Measurements from ENCODE around the gene ANGPT4.
"Not testable (repeated sequence)": the region's sequence is repeated elsewhere in the genome, so short reads cannot be mapped to it uniquely, and the experiment has no call there.

ANGPT4 gene

DNA sequence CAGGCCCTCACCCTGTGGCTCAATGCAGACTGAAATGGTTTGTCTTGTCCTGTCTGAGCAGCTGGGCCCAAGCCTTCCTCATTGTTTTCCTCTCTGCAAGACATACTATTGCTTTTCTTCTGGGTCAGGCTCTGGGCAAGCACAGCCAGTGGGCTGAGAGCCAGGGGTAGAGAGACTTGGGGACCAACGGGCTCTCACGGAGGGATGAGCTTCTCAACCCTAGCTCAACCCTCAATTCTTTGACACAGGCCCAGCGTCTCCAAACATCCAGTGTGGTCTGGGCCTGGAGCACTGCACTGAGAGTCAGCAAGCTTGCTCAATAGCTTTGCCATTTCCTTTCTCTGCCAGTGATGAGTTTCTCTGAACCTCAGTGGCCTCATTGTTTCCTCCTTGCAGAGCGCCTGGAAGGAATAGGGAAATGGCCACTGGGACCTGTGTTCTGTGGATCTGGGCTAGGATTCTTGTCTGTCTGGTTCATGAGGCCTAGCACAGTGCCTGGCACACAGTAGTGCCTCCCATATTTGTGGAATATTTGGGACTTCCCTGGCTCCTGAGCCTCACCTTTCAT, 9.3 kb downstream of the ANGPT4 start:
- no peaks in the 10 kb centered on the region for H3K4me1 ChIP-seq (ENCODE audit: low read length)
- H3K4me3 ChIP-seq (ENCODE audit: low read length): no peak overlapping the region
- H3K27me3 ChIP-seq (ENCODE audit: low read depth, low read length): no peaks in the 10 kb centered on the region
- no peaks in the 10 kb centered on the region for H4K20me1 ChIP-seq (ENCODE audit: insufficient read depth, low read length)
- no peak overlapping the region for H2AFZ ChIP-seq (ENCODE audit: low read depth, low read length)
- no peaks in the 10 kb centered on the region for H3K9me3 ChIP-seq (ENCODE audit: insufficient read depth, low read length)
- H3K27ac ChIP-seq (ENCODE audit: low read length): no peak overlapping the region
- TF ChIP-seq EZH2phosphoT487 (IDR thresholded peaks at IDR 0.05; ENCODE audit: low read depth): no peak
- TF ChIP-seq CTCF (IDR thresholded peaks at IDR 0.05; ENCODE audit: low read depth, low read length): no peak
- no peaks in the 10 kb centered on the region for H3K36me3 ChIP-seq (replicated peaks; ENCODE audit: low read depth, low read length)
- no peak overlapping the region for H3K4me2 ChIP-seq (ENCODE audit: low read length)
- H3K9ac ChIP-seq (ENCODE audit: low read length): no peak overlapping the region
- no peaks in the 10 kb centered on the region for H3K79me2 ChIP-seq (ENCODE audit: low read length)

DNA sequence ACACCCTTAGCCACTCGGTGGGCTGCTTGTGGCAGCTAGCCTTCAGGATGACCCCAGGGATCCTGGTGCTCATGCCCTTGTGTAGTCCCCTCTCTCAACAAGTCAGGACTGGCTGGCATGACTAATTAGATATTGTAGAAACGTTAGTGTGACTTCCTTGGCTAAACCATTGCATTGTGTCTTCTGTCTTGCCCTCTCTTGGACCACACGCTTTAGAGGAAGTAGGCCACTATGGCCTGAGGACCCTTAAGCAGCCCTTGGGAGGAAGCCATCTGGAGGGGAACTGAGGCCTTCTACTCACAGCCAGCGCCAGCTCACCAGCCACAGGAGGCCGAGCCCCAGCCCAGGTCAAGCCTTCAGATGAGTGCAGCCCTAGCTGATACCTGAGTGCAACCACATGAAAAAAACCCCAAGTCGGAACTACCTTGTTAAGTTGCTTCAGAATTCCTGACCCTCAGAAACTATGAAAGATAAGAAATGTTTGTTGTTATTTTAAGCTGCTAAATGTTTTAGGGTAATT, 10.1 kb downstream of the ANGPT4 start:
- Histone ChIP-seq H3K9me3 (ENCODE audit: insufficient read depth, low read length) (no peaks in the 10 kb centered on the region), H3K4me2 (ENCODE audit: low read length) (no peak overlapping the region)

DNA sequence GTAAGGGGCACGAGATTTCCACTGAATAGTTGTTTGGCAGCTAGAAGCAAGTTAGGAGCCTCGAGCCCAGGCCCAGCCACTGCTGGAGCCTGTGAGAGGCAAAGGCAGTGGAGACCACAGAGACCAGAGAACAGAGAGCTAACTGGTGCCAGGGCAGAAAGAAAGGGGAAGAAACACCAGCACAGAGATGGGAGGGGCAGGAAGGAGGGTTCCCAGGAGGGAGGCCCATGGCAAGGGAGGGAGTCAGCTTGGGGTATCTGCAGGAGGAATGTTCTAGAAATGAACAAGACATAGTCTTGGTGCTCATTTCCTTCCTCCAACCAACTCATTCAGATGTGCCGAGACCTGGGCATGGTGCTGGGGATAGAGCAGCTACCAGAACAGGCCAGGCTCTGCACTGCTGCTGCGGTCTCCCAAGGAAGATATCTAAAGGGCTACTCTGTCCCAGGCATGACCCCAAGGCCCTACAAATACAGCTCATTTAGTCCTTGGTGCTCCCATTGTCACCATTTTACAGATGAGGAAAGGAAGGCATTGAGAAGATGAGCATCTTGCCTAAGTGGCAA, 10.7 kb downstream of the ANGPT4 start:
- Histone ChIP-seq H3K79me2 (ENCODE audit: low read length) (no peaks in the 10 kb centered on the region), H3K27me3 (ENCODE audit: low read depth, low read length) (no peaks in the 10 kb centered on the region), H3K4me2 (ENCODE audit: low read length) (no peak overlapping the region), H3K9ac (ENCODE audit: low read length) (no peak overlapping the region), H3K27ac (ENCODE audit: low read length) (no peak overlapping the region), H3K4me1 (ENCODE audit: low read length) (no peaks in the 10 kb centered on the region), H2AFZ (ENCODE audit: low read depth, low read length) (no peak overlapping the region), H3K9me3 (ENCODE audit: insufficient read depth, low read length) (no peaks in the 10 kb centered on the region), H3K36me3 (replicated peaks; ENCODE audit: low read depth, low read length) (no peaks in the 10 kb centered on the region), H3K4me3 (ENCODE audit: low read length) (no peak overlapping the region), H4K20me1 (ENCODE audit: insufficient read depth, low read length) (no peaks in the 10 kb centered on the region)
- no peak for TF ChIP-seq CTCF (IDR thresholded peaks at IDR 0.05; ENCODE audit: low read depth, low read length)
- no peak for TF ChIP-seq EZH2phosphoT487 (IDR thresholded peaks at IDR 0.05; ENCODE audit: low read depth)

More for the DNA sequence above, 10.1 kb downstream of the ANGPT4 start:
- H3K27me3 ChIP-seq (ENCODE audit: low read depth, low read length): no peaks in the 10 kb centered on the region
- no peaks in the 10 kb centered on the region for H3K36me3 ChIP-seq (replicated peaks; ENCODE audit: low read depth, low read length)
- no peak overlapping the region for H3K27ac ChIP-seq (ENCODE audit: low read length)
- no peaks in the 10 kb centered on the region for H3K79me2 ChIP-seq (ENCODE audit: low read length)
- TF ChIP-seq CTCF (IDR thresholded peaks at IDR 0.05; ENCODE audit: low read depth, low read length): no peak
- TF ChIP-seq EZH2phosphoT487 (IDR thresholded peaks at IDR 0.05; ENCODE audit: low read depth): no peak
- no peaks in the 10 kb centered on the region for H3K4me1 ChIP-seq (ENCODE audit: low read length)
- no peaks in the 10 kb centered on the region for H4K20me1 ChIP-seq (ENCODE audit: insufficient read depth, low read length)
- H2AFZ ChIP-seq (ENCODE audit: low read depth, low read length): no peak overlapping the region
- H3K9ac ChIP-seq (ENCODE audit: low read length): no peak overlapping the region
- H3K4me3 ChIP-seq (ENCODE audit: low read length): no peak overlapping the region

GRCh38 chr20:904039-904545, 12.0 kb downstream of the ANGPT4 start:
- Histone ChIP-seq H3K4me1 (ENCODE audit: low read length) (no peaks in the 10 kb centered on the region), H3K79me2 (ENCODE audit: low read length) (no peaks in the 10 kb centered on the region), H3K4me2 (ENCODE audit: low read length) (no peak overlapping the region), H4K20me1 (ENCODE audit: insufficient read depth, low read length) (no peaks in the 10 kb centered on the region), H3K27ac (ENCODE audit: low read length) (no peak overlapping the region), H3K9me3 (ENCODE audit: insufficient read depth, low read length) (no peaks in the 10 kb centered on the region), H3K4me3 (ENCODE audit: low read length) (no peak overlapping the region), H3K27me3 (ENCODE audit: low read depth, low read length) (no peaks in the 10 kb centered on the region), H3K9ac (ENCODE audit: low read length) (no peak overlapping the region), H2AFZ (ENCODE audit: low read depth, low read length) (no peak overlapping the region), H3K36me3 (replicated peaks; ENCODE audit: low read depth, low read length) (no peaks in the 10 kb centered on the region)
- TF ChIP-seq EZH2phosphoT487 (IDR thresholded peaks at IDR 0.05; ENCODE audit: low read depth) (no peak), CTCF (IDR thresholded peaks at IDR 0.05; ENCODE audit: low read depth, low read length) (no peak)

DNA sequence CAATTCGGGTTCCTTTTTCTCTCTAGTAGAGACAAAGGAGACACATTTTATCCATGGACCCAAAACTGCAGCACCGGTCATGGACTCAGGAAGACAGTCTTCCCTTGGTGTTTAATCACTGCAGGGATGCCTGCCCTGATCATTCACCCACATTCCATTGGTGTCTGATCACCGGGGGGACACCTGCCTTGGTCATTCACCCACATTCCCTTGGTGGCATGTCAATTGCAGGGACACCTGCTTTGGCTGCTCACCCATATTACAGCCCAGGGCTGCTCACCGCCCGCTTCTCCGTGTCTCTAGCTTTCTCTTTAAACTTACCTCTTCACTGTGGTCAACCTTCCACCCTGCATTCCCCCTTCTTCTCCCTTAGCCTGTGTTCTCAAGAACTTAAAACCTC, 18.7 kb downstream of the ANGPT4 start:
- not testable (repeated sequence) for H3K9me3 ChIP-seq (ENCODE audit: insufficient read depth, low read length); H3K4me2 ChIP-seq (ENCODE audit: low read length); H3K9ac ChIP-seq (ENCODE audit: low read length); H3K27ac ChIP-seq (ENCODE audit: low read length); H4K20me1 ChIP-seq (ENCODE audit: insufficient read depth, low read length); H3K36me3 ChIP-seq (replicated peaks; ENCODE audit: low read depth, low read length); H2AFZ ChIP-seq (ENCODE audit: low read depth, low read length); H3K79me2 ChIP-seq (ENCODE audit: low read length); H3K4me1 ChIP-seq (ENCODE audit: low read length); H3K27me3 ChIP-seq (ENCODE audit: low read depth, low read length); H3K4me3 ChIP-seq (ENCODE audit: low read length)
